H9 (cell line): ENCODE results near the gene RNF125. TPM values are rescaled to one million over a fixed set of nuclear protein-coding genes. Genes with fewer than 3 reads are reported as not detected.

ENCODE experiments used
- DNase-seq: peaks from one replicate; pipeline ENCODE4 v3.0.0-alpha.2; 2017
- H2AFZ ChIP-seq: one replicate; pipeline ENCODE4 v1.6.1; 2013; ENCODE audit warnings: mild to moderate bottlenecking, low read length, control low read depth, moderate library complexity
- H2AK5ac ChIP-seq: 2 replicates; pipeline ENCODE4 v1.6.1; 2013; ENCODE audit warnings: low read length, control low read depth, mixed read lengths; ENCODE audit not compliant: insufficient read length
- H2BK120ac ChIP-seq: one replicate; pipeline ENCODE4 v1.6.1; 2013; ENCODE audit warnings: low read depth, mild to moderate bottlenecking, low read length, control low read depth, inconsistent platforms; ENCODE audit not compliant: poor library complexity, severe bottlenecking
- H2BK12ac ChIP-seq: 2 replicates; pipeline ENCODE4 v1.6.1; 2013; ENCODE audit warnings: low read length, control low read depth, mixed read lengths, low read depth; ENCODE audit not compliant: insufficient read length
- H2BK15ac ChIP-seq: 2 replicates; pipeline ENCODE4 v1.6.1; 2013; ENCODE audit warnings: low read depth, low read length, control low read depth
- H2BK20ac ChIP-seq: one replicate; pipeline ENCODE4 v1.6.1; 2013; ENCODE audit warnings: low read depth, mild to moderate bottlenecking, low read length, control low read depth, inconsistent platforms; ENCODE audit not compliant: poor library complexity, severe bottlenecking
- H2BK5ac ChIP-seq: 2 replicates; pipeline ENCODE4 v1.6.1; 2013; ENCODE audit warnings: low read length, control low read depth, mixed read lengths; ENCODE audit not compliant: insufficient read length
- H3K14ac ChIP-seq: 2 replicates; pipeline ENCODE4 v1.6.1; 2013; ENCODE audit warnings: low read length, control low read depth; ENCODE audit not compliant: insufficient read depth
- H3K18ac ChIP-seq: 2 replicates; pipeline ENCODE4 v1.6.1; 2013; ENCODE audit warnings: low read depth, mild to moderate bottlenecking, mixed read lengths, low read length, control low read depth; ENCODE audit not compliant: insufficient read length
- H3K23ac ChIP-seq: 2 replicates; pipeline ENCODE4 v1.6.1; 2013; ENCODE audit warnings: low read length, control low read depth, mixed read lengths, low read depth; ENCODE audit not compliant: insufficient read length
- H3K23me2 ChIP-seq: 2 replicates; pipeline ENCODE4 v1.6.1; 2013; ENCODE audit warnings: low read depth, mild to moderate bottlenecking, mixed read lengths, low read length, control low read depth; ENCODE audit not compliant: insufficient read length, poor library complexity, severe bottlenecking
- H3K27ac ChIP-seq: 2 replicates; pipeline ENCODE4 v1.5.1; 2013; ENCODE audit warnings: low read length, control low read depth, mixed read lengths, low read depth; ENCODE audit not compliant: insufficient read length
- H3K27me3 ChIP-seq: 2 replicates; pipeline ENCODE4 v1.6.1; 2013; ENCODE audit warnings: low read length, control low read depth, inconsistent platforms; ENCODE audit not compliant: insufficient read depth
- H3K4ac ChIP-seq: 2 replicates; pipeline ENCODE4 v1.6.1; 2013; ENCODE audit warnings: low read depth, mild to moderate bottlenecking, control low read depth, inconsistent platforms, low read length, moderate library complexity
- H3K4me1 ChIP-seq: 2 replicates; pipeline ENCODE4 v1.6.1; 2013; ENCODE audit warnings: low read length, control low read depth, inconsistent platforms; ENCODE audit not compliant: insufficient read depth
- H3K4me2 ChIP-seq: 2 replicates; pipeline ENCODE4 v1.6.1; 2013; ENCODE audit warnings: low read length, control low read depth, mixed read lengths; ENCODE audit not compliant: insufficient read length, insufficient read depth
- H3K56ac ChIP-seq: 2 replicates; pipeline ENCODE4 v1.6.1; 2013; ENCODE audit warnings: low read depth, mild to moderate bottlenecking, mixed read lengths, low read length, control low read depth; ENCODE audit not compliant: insufficient read length
- H3K79me1 ChIP-seq: 2 replicates; pipeline ENCODE4 v1.6.1; 2013; ENCODE audit warnings: low read depth, mild to moderate bottlenecking, moderate library complexity, low read length, control low read depth, inconsistent platforms; ENCODE audit not compliant: insufficient read depth, poor library complexity, severe bottlenecking
- H3K79me2 ChIP-seq: 2 replicates; pipeline ENCODE4 v1.6.1; 2013; ENCODE audit warnings: low read length, control low read depth, inconsistent platforms; ENCODE audit not compliant: insufficient read depth
- H3K9ac ChIP-seq: 2 replicates; pipeline ENCODE4 v1.6.1; 2013; ENCODE audit warnings: low read length, control low read depth, mixed read lengths; ENCODE audit not compliant: insufficient read length; ENCODE audit errors: extremely low read depth
- H3K9me3 ChIP-seq: one replicate; pipeline ENCODE4 v1.6.1; 2013; ENCODE audit warnings: low read depth, low read length, inconsistent platforms; ENCODE audit not compliant: control insufficient read depth
- H3T11ph ChIP-seq: one replicate; pipeline ENCODE4 v1.6.1; 2013; ENCODE audit warnings: mild to moderate bottlenecking, low read length, control low read depth, inconsistent platforms
- H4K20me1 ChIP-seq: one replicate; pipeline ENCODE4 v1.6.1; 2013; ENCODE audit not compliant: control insufficient read depth, insufficient read length, insufficient read depth
- H4K5ac ChIP-seq: 2 replicates; pipeline ENCODE4 v1.6.1; 2013; ENCODE audit warnings: low read depth, mild to moderate bottlenecking, mixed read lengths, low read length, control low read depth; ENCODE audit not compliant: insufficient read length
- H4K8ac ChIP-seq: replicated peaks from 2 replicates; pipeline ENCODE4 v1.6.1; 2013; ENCODE audit warnings: low read length, control low read depth, mixed read lengths, low read depth; ENCODE audit not compliant: insufficient read length
- H4K91ac ChIP-seq: 2 replicates; pipeline ENCODE4 v1.6.1; 2013; ENCODE audit warnings: low read depth, mild to moderate bottlenecking, moderate library complexity, mixed read lengths, low read length, control low read depth; ENCODE audit not compliant: insufficient read length
- H3K27ac Mint-ChIP-seq, 3 experiments: 2 replicates in 2 of 3; 3 replicates in 1 of 3; pipeline ENCODE4 v1.8.0; 2020 to 2021; ENCODE audit warnings: mixed read lengths in 3 of 3, mild to moderate bottlenecking in 1 of 3, moderate library complexity in 1 of 3
- H3K27me3 Mint-ChIP-seq: 2 replicates; pipeline ENCODE4 v1.8.0; 2021; ENCODE audit warnings: low read depth, mild to moderate bottlenecking, moderate library complexity, mixed read lengths
- H3K36me3 Mint-ChIP-seq, 3 experiments: 2 replicates in 2 of 3; 3 replicates in 1 of 3; pipeline ENCODE4 v1.8.0; 2020 to 2021; ENCODE audit warnings: low read depth in 3 of 3, mixed read lengths in 3 of 3; ENCODE audit not compliant: insufficient read depth in 1 of 3
- H3K4me1 Mint-ChIP-seq, 2 experiments: 2 replicates each; pipeline ENCODE4 v1.8.0; 2020; ENCODE audit warnings: mixed read lengths in 2 of 2
- H3K4me3 Mint-ChIP-seq, 2 experiments: 2 replicates in 1 of 2; 3 replicates in 1 of 2; pipeline ENCODE4 v1.8.0; 2020 to 2021; ENCODE audit warnings: mild to moderate bottlenecking in 2 of 2, mixed read lengths in 2 of 2, moderate library complexity in 1 of 2
- H3K9me3 Mint-ChIP-seq, 2 experiments: 2 replicates in 1 of 2; 3 replicates in 1 of 2; pipeline ENCODE4 v1.8.0; 2020; ENCODE audit warnings: mild to moderate bottlenecking in 2 of 2, mixed read lengths in 2 of 2, moderate library complexity in 1 of 2
- CTCF ChIP-seq: fragments of 200-600 bp; sonication (generic); conservative IDR thresholded peaks from 3 replicates; pipeline ENCODE4 v1.8.0; 2021; ENCODE audit warnings: antibody characterized with exemption, mild to moderate bottlenecking
- total RNA-seq: library from RNA; stranded (reverse); gene quantifications from 2 replicates; pipeline ENCODE4 v1.2.1, GENCODE V29; 2021

The RNF125 gene
- total RNA-seq, 1 experiment from 2014 or later, result 8.3 TPM

GRCh38 chr18:32042337-32042736, 23.7 kb downstream of the RNF125 start:
- no peak overlapping the region for H2AK5ac ChIP-seq
- H3K27ac ChIP-seq, result no peak overlapping the region
- no peak overlapping the region for H3T11ph ChIP-seq
- H3K4ac ChIP-seq, result no peak overlapping the region
- no peak for TF ChIP-seq CTCF
- H3K23me2 ChIP-seq, result no peaks in the 10 kb centered on the region
- no peak overlapping the region for H3K18ac ChIP-seq
- H3K9ac ChIP-seq, result no peak overlapping the region
- H3K9me3 Mint-ChIP-seq, result peaks cover 0 to 2% of the 10 kb centered on the region in 2 experiments; a peak in 2 of 5 replicates
- no peak overlapping the region for H2AFZ ChIP-seq
- no peaks in the 10 kb centered on the region for H3K27me3 ChIP-seq
- no peak overlapping the region for H3K27ac Mint-ChIP-seq
- no peak overlapping the region for H2BK12ac ChIP-seq
- no peak for DNase-seq
- H3K4me2 ChIP-seq, result no peak overlapping the region
- no peak overlapping the region for H2BK20ac ChIP-seq
- peaks cover 21 to 43% (median 32%) of the 10 kb centered on the region in 3 experiments for H3K36me3 Mint-ChIP-seq
- no peak overlapping the region for H2BK15ac ChIP-seq
- H4K20me1 ChIP-seq, result no peaks in the 10 kb centered on the region
- no peak overlapping the region for H3K56ac ChIP-seq
- no peak overlapping the region for H3K23ac ChIP-seq
- H4K91ac ChIP-seq, result no peak overlapping the region
- no peak overlapping the region for H2BK5ac ChIP-seq
- H3K4me3 Mint-ChIP-seq, result no peak overlapping the region
- H4K8ac ChIP-seq, result no peak overlapping the region
- H2BK120ac ChIP-seq, result no peak overlapping the region
- H3K79me1 ChIP-seq, result no peaks in the 10 kb centered on the region
- H3K14ac ChIP-seq, result no peak overlapping the region
- no peaks in the 10 kb centered on the region for H3K79me2 ChIP-seq
- no peaks in the 10 kb centered on the region for H3K4me1 Mint-ChIP-seq
- no peaks in the 10 kb centered on the region for H3K27me3 Mint-ChIP-seq
- no peak overlapping the region for H4K5ac ChIP-seq
- H3K9me3 ChIP-seq, result no peaks in the 10 kb centered on the region
- H3K4me1 ChIP-seq, result no peaks in the 10 kb centered on the region
